ENCODE results near the gene GOLGA6L22.
A peak's percentile ranks its signal among the peaks of the same experiment; 100 is the strongest.
"Not testable (repeated sequence)": the region's sequence is repeated elsewhere in the genome, so short reads cannot be mapped to it uniquely, and the experiment has no call there.

The GOLGA6L22 gene

GRCh38 chr15:22458603-22459002 is at the start of gene GOLGA6L22:
Gene GOLGA6L22 (plus strand): TSS chr15:22458903. CDS start chr15:22458994, 91 bp downstream.
- not testable (repeated sequence) for DNase-seq

- not testable (repeated sequence) for DNase-seq
Observed at GRCh38 chr15:22417288-22417687, 41.4 kb upstream of the GOLGA6L22 start.

- not testable (repeated sequence) for DNase-seq
Observed at GRCh38 chr15:22417795-22418194, 40.9 kb upstream of the GOLGA6L22 start.

- DNase-seq: not testable (repeated sequence)
Observed at GRCh38 chr15:22418212-22418611, 40.5 kb upstream of the GOLGA6L22 start.

- DNase-seq: not testable (repeated sequence)
Observed at GRCh38 chr15:22418666-22419065, 40.0 kb upstream of the GOLGA6L22 start.

- not testable (repeated sequence) for DNase-seq
Observed at GRCh38 chr15:22420340-22420739, 38.4 kb upstream of the GOLGA6L22 start.

- DNase-seq: not testable (repeated sequence)
Observed at GRCh38 chr15:22429426-22429825, 29.3 kb upstream of the GOLGA6L22 start.

GRCh38 chr15:22431687-22432086 is 27.0 kb upstream of the GOLGA6L22 start:
- not testable (repeated sequence) for DNase-seq

GRCh38 chr15:22494490-22495113 is 35.9 kb downstream of the GOLGA6L22 start:
- DNase-seq: peak; percentile 8

- DNase-seq: not testable (repeated sequence)
Observed at GRCh38 chr15:22497200-22497599, 38.5 kb downstream of the GOLGA6L22 start.

GRCh38 chr15:22498220-22498925 is 39.7 kb downstream of the GOLGA6L22 start:
- not testable (repeated sequence) for DNase-seq

GRCh38 chr15:22502272-22502671 is 43.6 kb downstream of the GOLGA6L22 start:
- not testable (repeated sequence) for DNase-seq

- DNase-seq: not testable (repeated sequence)
Observed at GRCh38 chr15:22506959-22507358, 48.3 kb downstream of the GOLGA6L22 start.

GRCh38 chr15:22516140-22516539 is 57.4 kb downstream of the GOLGA6L22 start:
- DNase-seq: not testable (repeated sequence)
